T-cell (primary cell): Measurements from ENCODE around the gene FXYD3. TPM values are rescaled to one million over a fixed set of nuclear protein-coding genes. Genes with fewer than 3 reads are reported as not detected.

Experiments used
- ATAC-seq, 4 experiments: fragments of 200-7000 bp in 3 of 4; fragments of 150-1000 bp in 1 of 4; cut with Tn5 transposase; replicated peaks in 1 of 4; 1 replicate in 3 of 4; 2 replicates in 1 of 4; pipeline ENCODE4 v1.10.0; 2021; ENCODE audit warnings: moderate library complexity in 3 of 4, mild to moderate bottlenecking in 2 of 4, moderate number of reproducible peaks in 1 of 4
- CTCF ChIA-PET, 2 donors: fragments of 300-600 bp; sonication (Branson Sonifier 250); formaldehyde crosslinking; loops; one replicate each; lab custom pipeline; 2022; ENCODE audit warnings: antibody characterized with exemption in 2 of 2; lab: Charles Lee
- POLR2A ChIA-PET, 2 donors: fragments of 300-600 bp; sonication (Branson Sonifier 250); formaldehyde crosslinking; loops; one replicate each; lab custom pipeline; 2022; ENCODE audit warnings: antibody characterized with exemption in 2 of 2; lab: Charles Lee
- DNase-seq, 35 experiments: peaks; one replicate each; pipeline versions ENCODE4 v3.0.0 to v3.0.0-alpha.2; 2013 to 2023
- H3K27ac ChIP-seq: one replicate; pipeline ENCODE4 v1.5.1; 2013; ENCODE audit warnings: low read length
- H3K27me3 ChIP-seq, 2 experiments: replicated peaks in 1 of 2; 1 replicate in 1 of 2; 2 replicates in 1 of 2; pipeline versions ENCODE4 v1.6.1 to v1.7.0; 2013; ENCODE audit warnings: low read length in 1 of 2, mixed read lengths in 1 of 2; ENCODE audit not compliant: control insufficient read depth in 2 of 2, insufficient read depth in 2 of 2; ENCODE audit errors: extremely low read depth in 1 of 2
- H3K36me3 ChIP-seq, 2 donors: 1 replicate in 1 of 2; 2 replicates in 1 of 2; pipeline versions ENCODE4 v1.6.1 to v1.7.0; 2013; ENCODE audit warnings: low read length in 1 of 2; ENCODE audit not compliant: control insufficient read depth in 2 of 2, insufficient read depth in 1 of 2; ENCODE audit errors: extremely low read depth in 1 of 2
- H3K4me1 ChIP-seq, 2 experiments: 1 replicate in 1 of 2; 2 replicates in 1 of 2; pipeline versions ENCODE4 v1.6.1 to v1.7.0; 2013; ENCODE audit warnings: low read length in 2 of 2, mixed read lengths in 1 of 2; ENCODE audit not compliant: insufficient read depth in 2 of 2, control insufficient read depth in 1 of 2; ENCODE audit errors: extremely low read depth in 1 of 2
- H3K4me3 ChIP-seq, 2 donors: 1 replicate in 1 of 2; 2 replicates in 1 of 2; pipeline versions ENCODE4 v1.5.1 to v1.7.0; 2013; ENCODE audit warnings: mild to moderate bottlenecking in 2 of 2, low read length in 1 of 2, moderate library complexity in 1 of 2; ENCODE audit not compliant: control insufficient read depth in 1 of 2; ENCODE audit errors: extremely low read depth in 1 of 2
- H3K9me3 ChIP-seq: 2 replicates; pipeline ENCODE4 v1.7.0; 2013
- H3K27ac Mint-ChIP-seq, 2 donors: one replicate each; pipeline ENCODE4 v1.8.0; 2020 to 2021; ENCODE audit warnings: mild to moderate bottlenecking in 2 of 2, mixed read lengths in 2 of 2
- H3K27me3 Mint-ChIP-seq, 2 donors: one replicate each; pipeline ENCODE4 v1.8.0; 2021 to 2022; ENCODE audit warnings: mixed read lengths in 2 of 2
- H3K36me3 Mint-ChIP-seq: one replicate; pipeline ENCODE4 v1.8.0; 2021; ENCODE audit warnings: mixed read lengths
- H3K4me1 Mint-ChIP-seq, 3 donors: one replicate each; pipeline ENCODE4 v1.8.0; 2020 to 2022; ENCODE audit warnings: mixed read lengths in 3 of 3, mild to moderate bottlenecking in 1 of 3
- H3K4me3 Mint-ChIP-seq, 3 donors: one replicate each; pipeline ENCODE4 v1.8.0; 2020 to 2022; ENCODE audit warnings: mild to moderate bottlenecking in 3 of 3, mixed read lengths in 3 of 3, moderate library complexity in 3 of 3
- H3K9me3 Mint-ChIP-seq, 3 donors: one replicate each; pipeline ENCODE4 v1.8.0; 2020 to 2022; ENCODE audit warnings: mixed read lengths in 3 of 3
- WGBS: methylation state at CpG from one replicate; pipeline ENCODE4 v1.1.5; 2013; ENCODE audit warnings: missing lambda C conversion rate; ENCODE audit not compliant: insufficient coverage; 5-methylcytosine and 5-hydroxymethylcytosine counted together
- total RNA-seq, 35 experiments: library from RNA in 6 of 35; stranded (reverse) in 6 of 35; fragments of 120-200 nt in 1 of 35; gene quantifications; one replicate each; pipeline versions ENCODE4 v1.2.1 to v1.2.4 and lab custom pipeline; 2013 to 2026

The FXYD3 gene, protein sequence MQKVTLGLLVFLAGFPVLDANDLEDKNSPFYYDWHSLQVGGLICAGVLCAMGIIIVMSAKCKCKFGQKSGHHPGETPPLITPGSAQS
- total RNA-seq (1 to 10 TPM in 1 of 5 donors, under 1 TPM in 1, not detected in 3; 0.79 to 1.1 TPM), total RNA-seq (lab: John Stamatoyannopoulos, UW) (0 to 0.12 (median 0) reads per million in 29 experiments)
- total RNA-seq (2013), result 1.9 TPM

DNA sequence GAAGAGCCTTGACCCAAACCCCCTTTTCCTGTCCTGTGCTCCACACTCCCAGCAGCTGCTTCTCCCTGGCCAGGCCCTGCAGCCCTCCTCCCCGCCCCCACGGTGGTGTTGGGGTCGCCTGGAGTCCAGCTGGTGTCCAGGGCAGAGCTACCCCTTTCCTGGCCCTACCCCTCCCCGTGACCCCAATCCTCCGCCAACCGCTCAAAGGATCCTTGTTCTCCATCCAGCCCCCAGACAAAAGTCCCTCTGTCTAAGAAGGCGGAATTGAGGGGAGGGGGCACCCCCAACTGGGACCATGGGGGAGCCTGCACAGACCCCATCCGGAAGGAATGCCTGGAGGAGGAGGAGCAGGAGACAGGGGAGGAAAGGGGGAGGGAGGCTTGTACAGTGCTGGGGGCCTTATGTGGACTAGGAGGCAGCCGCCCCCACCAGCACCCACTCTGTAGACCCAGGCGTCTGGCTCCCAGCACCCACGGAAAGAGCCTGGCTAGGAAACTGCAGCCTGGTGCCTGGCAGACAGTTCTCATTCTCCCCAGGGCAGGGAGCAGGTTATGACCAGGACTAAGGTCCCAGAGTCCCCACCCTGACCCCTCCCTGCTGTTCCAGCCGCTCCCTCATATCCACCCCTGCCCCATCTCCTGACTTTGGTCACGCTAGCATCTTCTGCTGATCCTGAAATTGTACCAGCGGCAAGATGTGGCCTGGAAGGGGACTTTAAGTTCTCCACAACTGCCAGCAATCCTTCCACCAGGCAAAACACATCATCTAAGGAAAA lies at the start of gene FXYD3:
FXYD3 (plus strand) TSS at position 647 of the 775 bp plus-strand sequence. CDS start 3,554 bp downstream, outside the sequence.
- DNase-seq, result no peak
- Histone ChIP-seq H3K36me3 (no peaks in the 10 kb centered on the region), H3K27ac (no peak within 1 kb of the TSS), H3K9me3 (no peaks in the 10 kb centered on the region), H3K4me3 (peak within 1 kb of the TSS in 1 of 2 donors; percentile 5), H3K27me3 (peaks cover 0 to 29% of the 10 kb centered on the region in 2 experiments), H3K4me1 (peaks cover 0 to 9% of the 10 kb centered on the region in 2 experiments)
- ATAC-seq, result no peak
- Mint-ChIP-seq H3K4me3 (peak within 1 kb of the TSS in 1 of 3 donors; percentile 31), H3K27me3 (peaks cover 0 to 7% of the 10 kb centered on the region in 2 donors), H3K4me1 (peaks cover 5 to 7% (median 6%) of the 10 kb centered on the region in 3 donors), H3K36me3 (no peaks in the 10 kb centered on the region), H3K27ac (no peak within 1 kb of the TSS), H3K9me3 (no peaks in the 10 kb centered on the region)
- 88% methylated on average over 7 of the region's 14 CpGs for WGBS
- ChIA-PET POLR2A (no interaction called here), CTCF (no interaction called here)

DNA sequence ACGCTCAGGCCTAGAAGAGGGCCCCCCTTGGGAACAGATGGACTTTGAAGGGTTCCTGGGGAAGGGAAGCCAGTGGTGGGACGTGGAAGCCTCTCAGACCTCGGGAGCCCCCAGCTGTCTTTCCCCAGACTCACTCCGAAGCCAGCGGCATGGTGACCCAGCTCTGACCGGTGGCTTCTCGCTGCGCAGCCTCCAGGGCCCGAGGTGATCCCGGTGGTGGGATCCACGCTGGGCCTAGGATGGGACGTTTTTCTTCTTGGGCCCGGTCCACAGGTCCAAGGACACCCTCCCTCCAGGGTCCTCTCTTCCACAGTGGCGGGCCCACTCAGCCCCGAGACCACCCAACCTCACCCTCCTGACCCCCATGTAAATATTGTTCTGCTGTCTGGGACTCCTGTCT lies 49.5 kb upstream of the FXYD3 start:
- CTCF ChIA-PET, result interaction anchor here (0.9 to 1.1 kb wide), 3 partner anchors 20 to 76 kb away, joined by 3 to 4 read pairs (median 4); no protein-coding TSS in a partner anchor
- no peak overlapping the region for H3K27ac ChIP-seq
- no peaks in the 10 kb centered on the region for H3K9me3 Mint-ChIP-seq
- no peak overlapping the region for H3K4me3 Mint-ChIP-seq
- H3K27ac Mint-ChIP-seq, result no peak overlapping the region
- H3K36me3 Mint-ChIP-seq, result no peaks in the 10 kb centered on the region
- DNase-seq, result no peak
- no peak for ATAC-seq
- no peaks in the 10 kb centered on the region for H3K27me3 Mint-ChIP-seq
- no peak overlapping the region for H3K4me3 ChIP-seq
- peaks cover 0 to 9% (median 4%) of the 10 kb centered on the region in 3 donors for H3K4me1 Mint-ChIP-seq
- WGBS, result 96% methylated on average over 13 of the region's 15 CpGs
- H3K27me3 ChIP-seq, result peaks cover 0 to 8% of the 10 kb centered on the region in 2 experiments
- no peaks in the 10 kb centered on the region for H3K36me3 ChIP-seq
- H3K4me1 ChIP-seq, result peaks cover 0 to 8% of the 10 kb centered on the region in 2 experiments
- POLR2A ChIA-PET, result no interaction called here
- H3K9me3 ChIP-seq, result no peaks in the 10 kb centered on the region

DNA sequence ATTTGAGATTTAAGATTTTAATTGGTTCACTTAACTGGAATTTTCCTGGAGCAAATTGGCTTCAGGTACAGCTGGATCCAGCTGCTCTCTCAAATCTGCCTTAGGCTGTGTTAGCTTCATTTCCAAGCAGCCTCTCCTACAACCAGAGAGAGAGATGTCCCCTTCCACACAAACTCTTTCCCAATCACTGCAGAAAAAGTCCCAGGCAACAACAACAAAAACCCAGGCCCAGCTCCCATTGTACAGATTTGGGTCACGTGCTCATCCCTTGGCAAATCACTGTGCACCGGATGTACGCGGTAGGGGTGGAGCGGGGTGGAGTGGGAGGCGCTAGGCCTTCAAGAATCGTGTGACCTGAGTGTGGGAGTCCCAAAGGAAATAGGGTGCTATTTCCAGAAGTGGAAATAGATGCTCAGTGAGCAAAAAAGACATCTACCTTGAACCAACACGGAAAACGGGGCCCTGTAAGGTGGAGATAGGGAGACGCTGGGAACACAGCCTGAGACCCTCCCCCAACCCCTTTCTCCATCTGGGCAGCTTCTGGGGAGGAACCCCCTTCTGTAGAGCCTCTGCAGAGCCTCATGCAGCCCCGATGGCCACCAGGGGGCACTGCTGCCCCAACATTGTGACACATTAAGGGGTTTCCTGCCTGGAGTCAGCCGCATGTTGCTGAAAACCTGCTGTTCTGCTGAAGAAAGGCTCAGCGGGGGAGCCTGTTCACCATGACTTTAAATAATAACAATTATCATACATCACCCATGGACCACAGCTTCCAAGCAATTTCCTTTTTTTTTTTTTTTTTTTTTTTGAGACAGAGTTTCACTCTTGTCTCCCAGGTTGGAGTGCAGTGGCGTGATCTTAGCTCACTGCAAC lies 48.7 kb upstream of the FXYD3 start:
- Mint-ChIP-seq H3K4me3 (no peak overlapping the region), H3K36me3 (no peaks in the 10 kb centered on the region), H3K9me3 (no peaks in the 10 kb centered on the region), H3K27me3 (no peaks in the 10 kb centered on the region), H3K27ac (no peak overlapping the region), H3K4me1 (peaks cover 0 to 9% (median 4%) of the 10 kb centered on the region in 3 donors)
- Histone ChIP-seq H3K4me1 (peaks cover 0 to 8% of the 10 kb centered on the region in 2 experiments), H3K27ac (no peak overlapping the region), H3K9me3 (no peaks in the 10 kb centered on the region), H3K4me3 (no peak overlapping the region), H3K36me3 (no peaks in the 10 kb centered on the region), H3K27me3 (peaks cover 0 to 8% of the 10 kb centered on the region in 2 experiments)
- ATAC-seq (peak; percentile 88 to 97 (median 94)), DNase-seq (peak; percentile 73 to 93 (median 85))
- WGBS, result 19% methylated on average over 9 of the region's 14 CpGs
- ChIA-PET CTCF (interaction anchor here (0.6 to 1.2 kb wide), 6 partner anchors 10 to 81 kb away, joined by 3 to 5 read pairs (median 4); no protein-coding TSS in a partner anchor), POLR2A (interaction anchor here in 1 of 2 donors (0.6 kb wide), 2 partner anchors 111 to 145 kb away, joined by 3 to 6 read pairs; no protein-coding TSS in a partner anchor)

DNA sequence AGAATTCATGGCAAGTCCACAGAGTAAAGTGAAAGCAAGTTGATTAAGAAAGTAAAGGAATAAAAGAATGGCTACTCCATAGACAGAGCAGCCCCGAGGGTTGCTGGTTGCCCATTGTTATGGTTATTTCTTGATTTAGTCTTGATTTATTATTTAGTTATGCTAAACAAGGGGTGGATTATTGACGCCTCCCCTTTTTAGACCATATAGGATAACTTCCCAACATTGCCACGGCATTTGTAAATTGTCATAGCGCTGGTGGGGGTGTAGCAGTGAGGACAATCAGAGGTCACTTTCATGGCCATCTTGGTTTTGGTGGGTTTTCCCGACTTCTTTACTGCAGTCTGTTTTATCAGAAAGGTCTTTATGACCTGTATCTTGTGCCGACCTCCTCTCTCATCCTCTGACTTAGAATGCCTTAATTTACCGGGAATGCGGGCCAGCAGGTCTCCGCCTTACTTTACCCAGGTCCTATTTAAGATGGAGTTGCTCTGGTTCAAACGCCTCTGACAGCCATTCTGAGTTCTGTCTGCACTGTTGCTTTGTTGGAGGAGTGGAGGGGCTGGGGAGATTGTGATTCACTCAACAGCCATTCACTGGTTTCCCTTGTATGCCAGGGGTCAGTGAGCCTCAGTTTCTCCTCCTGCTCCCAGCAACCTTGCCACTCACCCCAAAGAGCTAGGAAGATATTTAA lies 46.5 kb upstream of the FXYD3 start:
- H3K27ac Mint-ChIP-seq, result no peak overlapping the region
- H3K27me3 Mint-ChIP-seq, result no peaks in the 10 kb centered on the region
- WGBS, result 88% methylated on average over 3 of the region's 10 CpGs
- Histone ChIP-seq H3K27ac (no peak overlapping the region), H3K27me3 (peaks cover 0 to 5% of the 10 kb centered on the region in 2 experiments), H3K9me3 (no peaks in the 10 kb centered on the region), H3K36me3 (no peaks in the 10 kb centered on the region), H3K4me3 (no peak overlapping the region), H3K4me1 (peaks cover 0 to 8% of the 10 kb centered on the region in 2 experiments)
- no peaks in the 10 kb centered on the region for H3K9me3 Mint-ChIP-seq
- DNase-seq, result no peak
- no peak for ATAC-seq
- peaks cover 0 to 9% (median 4%) of the 10 kb centered on the region in 3 donors for H3K4me1 Mint-ChIP-seq
- no peak overlapping the region for H3K4me3 Mint-ChIP-seq
- H3K36me3 Mint-ChIP-seq, result no peaks in the 10 kb centered on the region
- CTCF ChIA-PET, result interaction anchor here in 1 of 2 donors (1.8 kb wide), 1 partner anchor 72 kb away, joined by 8 read pairs; no protein-coding TSS in a partner anchor
- POLR2A ChIA-PET, result no interaction called here

DNA sequence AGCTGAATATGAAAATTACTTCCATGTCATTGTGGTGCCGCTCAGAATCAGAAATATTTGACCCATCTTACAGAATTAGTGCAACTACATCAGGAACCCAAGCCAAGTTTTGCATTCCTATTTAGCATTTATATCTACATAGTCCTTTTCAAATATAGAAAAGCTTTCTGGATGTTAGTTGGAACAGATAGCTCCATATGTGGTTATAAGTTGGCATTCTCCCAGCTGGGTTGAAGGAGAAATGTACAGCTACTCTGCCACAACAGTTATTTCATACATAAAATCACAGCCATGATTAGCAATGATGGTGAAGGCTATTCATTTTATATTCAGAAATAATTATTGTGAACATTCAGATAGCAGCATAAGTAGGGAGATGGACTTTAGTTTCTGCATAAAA lies 45.9 kb upstream of the FXYD3 start:
- no peak for ATAC-seq
- no peaks in the 10 kb centered on the region for H3K36me3 ChIP-seq
- Mint-ChIP-seq H3K27ac (no peak overlapping the region), H3K36me3 (no peaks in the 10 kb centered on the region), H3K4me3 (no peak overlapping the region), H3K9me3 (no peaks in the 10 kb centered on the region), H3K27me3 (no peaks in the 10 kb centered on the region), H3K4me1 (peaks cover 0 to 9% (median 4%) of the 10 kb centered on the region in 3 donors)
- DNase-seq, result no peak
- H3K4me1 ChIP-seq, result peaks cover 0 to 8% of the 10 kb centered on the region in 2 experiments
- ChIA-PET CTCF (interaction anchor here in 1 of 2 donors (1.8 kb wide), 1 partner anchor 72 kb away, joined by 8 read pairs; no protein-coding TSS in a partner anchor), POLR2A (no interaction called here)
- H3K27ac ChIP-seq, result no peak overlapping the region
- H3K27me3 ChIP-seq, result peaks cover 0 to 4% of the 10 kb centered on the region in 2 experiments
- no peaks in the 10 kb centered on the region for H3K9me3 ChIP-seq
- no peak overlapping the region for H3K4me3 ChIP-seq
- WGBS, result no CpG with 5 or more reads among the region's 1 CpG
